Measurements from ENCODE around the gene E2F3.
A peak's percentile ranks its signal among the peaks of the same experiment; 100 is the strongest.

The E2F3 gene

GRCh38 chr6:20538131-20538662, 136.5 kb downstream of the E2F3 start:
- DNase-seq, result no peak

DNA sequence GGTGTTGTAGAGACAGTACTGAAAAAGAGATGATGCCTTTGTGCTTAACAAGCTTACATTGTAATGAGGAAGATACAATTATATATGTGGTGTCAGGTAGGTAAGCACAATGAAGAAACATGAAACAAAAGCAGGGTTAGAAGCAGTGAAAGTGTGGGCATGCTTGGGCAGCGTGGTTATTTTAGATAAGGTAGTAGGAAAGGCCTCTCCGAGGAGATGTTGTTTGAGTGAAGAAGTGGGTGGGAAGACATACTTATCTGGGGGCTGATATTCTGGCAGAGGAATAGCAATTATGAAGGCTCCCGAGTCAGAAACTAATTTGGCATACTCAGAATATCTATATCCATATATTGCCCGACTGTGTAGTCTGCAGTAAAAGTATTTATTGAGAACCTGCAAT, 137.2 kb downstream of the E2F3 start:
- no peak for DNase-seq

GRCh38 chr6:20539387-20539786, 137.7 kb downstream of the E2F3 start:
- DNase-seq, result no peak

GRCh38 chr6:20540683-20541082, 139.0 kb downstream of the E2F3 start:
- no peak for DNase-seq

GRCh38 chr6:20541382-20541781, 139.7 kb downstream of the E2F3 start:
- DNase-seq, result no peak

GRCh38 chr6:20542927-20543602, 141.4 kb downstream of the E2F3 start:
- peak; percentile 17 for DNase-seq

Data from stimulated activated CD4-positive, alpha-beta T cell treated with anti-CD3 and anti-CD28 coated beads, Interleukin-4, amount 100 ng/mL, for 24 hours (primary cell).